Activated naive CD4-positive, alpha-beta T cell treated with anti-CD3 and anti-CD28 coated beads, Interleukin-2, amount 50 U/mL, for 72 hours (primary cell): ENCODE results near the gene PDLIM5. TPM values are rescaled to one million over a fixed set of nuclear protein-coding genes. Genes with fewer than 3 reads are reported as not detected.

Source experiments
- ATAC-seq, 2 donors: fragments of 150-1000 bp; cut with Tn5 transposase; 2 replicates each; pipeline ENCODE4 v1.10.0; 2021; ENCODE audit warnings: mild to moderate bottlenecking in 2 of 2, moderate library complexity in 2 of 2
- DNase-seq, 2 donors: peaks; one replicate each; pipeline ENCODE4 v3.0.0; 2021 to 2022; ENCODE audit warnings: low spot score in 2 of 2
- H3K27ac Mint-ChIP-seq, 2 donors: one replicate each; pipeline ENCODE4 v1.8.0; 2022; ENCODE audit warnings: mild to moderate bottlenecking in 2 of 2, mixed read lengths in 2 of 2
- H3K36me3 Mint-ChIP-seq, 2 donors: one replicate each; pipeline ENCODE4 v1.8.0; 2022; ENCODE audit warnings: mixed read lengths in 2 of 2
- H3K9me3 Mint-ChIP-seq, 2 donors: one replicate each; pipeline ENCODE4 v1.8.0; 2022; ENCODE audit warnings: mixed read lengths in 2 of 2
- total RNA-seq, 2 donors: library from RNA; stranded (reverse); gene quantifications; one replicate each; pipeline ENCODE4 v1.2.3, GENCODE V29; 2022

PDLIM5 gene
- total RNA-seq, 2 donors from 2014 or later = 18.6 to 21.8 TPM

DNA sequence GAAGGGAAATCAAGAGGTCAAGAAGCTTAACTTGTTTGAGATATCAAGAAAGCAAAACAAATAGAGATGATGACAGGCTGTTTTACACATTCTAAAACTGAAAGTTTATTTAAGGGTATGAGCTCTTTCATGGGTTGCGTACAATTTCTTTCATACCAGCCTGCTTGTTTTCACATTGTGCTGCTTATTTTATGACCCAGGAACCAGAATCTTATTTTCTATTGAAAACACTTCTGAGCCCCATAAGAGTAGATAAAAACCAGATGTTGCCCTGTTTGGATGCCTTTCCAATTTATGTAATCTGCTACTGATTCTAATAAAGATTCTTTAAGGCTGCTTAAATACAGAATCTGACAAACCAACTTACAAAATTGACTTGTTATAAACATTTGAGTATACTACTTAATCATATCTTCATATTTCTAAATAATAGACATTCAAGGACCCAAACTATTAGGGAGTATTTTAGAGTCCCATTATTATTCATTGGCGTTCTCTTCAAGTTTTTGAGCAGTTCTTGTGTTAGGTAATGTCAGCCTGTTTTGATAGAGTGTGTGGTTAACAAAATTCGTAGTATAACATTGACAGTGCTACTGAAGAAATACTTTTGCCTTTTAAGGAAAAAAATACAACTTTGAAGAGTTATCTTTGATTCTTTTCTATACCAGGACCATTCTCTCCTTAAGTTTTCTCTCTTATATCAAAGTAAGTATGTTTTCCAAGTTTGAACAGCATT lies 74.4 kb downstream of the PDLIM5 start:
- Mint-ChIP-seq H3K9me3 (no peaks in the 10 kb centered on the region), H3K36me3 (no peaks in the 10 kb centered on the region), H3K27ac (no peak overlapping the region)
- DNase-seq (no peak), ATAC-seq (no peak)

DNA sequence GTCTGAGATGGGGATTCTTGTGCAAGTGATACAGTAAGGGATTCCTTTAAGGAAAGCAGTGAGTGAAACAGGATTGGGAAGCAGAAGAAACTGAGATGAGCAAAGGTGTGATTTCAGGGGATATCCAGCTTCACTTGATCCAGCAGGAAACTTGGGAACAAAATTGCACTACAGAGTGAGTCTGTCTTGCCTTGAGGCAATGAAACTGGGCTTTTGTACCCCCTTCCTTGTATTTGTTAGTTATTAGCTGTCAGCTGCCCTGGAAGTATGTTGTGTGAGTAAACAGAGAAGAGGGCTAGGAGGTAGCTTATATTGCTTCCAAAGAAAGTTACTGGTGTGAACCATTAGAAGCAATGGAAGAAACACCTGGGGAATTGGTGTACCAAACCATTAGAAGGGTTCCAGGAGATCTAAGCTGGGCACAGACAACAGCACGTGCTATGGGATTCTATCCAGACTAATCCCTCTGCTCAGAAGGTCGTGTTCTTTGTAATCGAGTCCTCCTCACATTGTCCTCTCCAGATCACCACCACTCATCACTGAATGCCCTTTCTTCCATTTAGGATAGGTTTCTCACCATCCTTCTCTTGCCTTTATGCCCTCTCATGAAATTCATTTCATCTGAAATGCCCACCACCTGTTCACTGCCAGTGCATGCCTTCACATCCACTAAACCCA lies 76.0 kb downstream of the PDLIM5 start:
- no peak for DNase-seq
- H3K27ac Mint-ChIP-seq = no peak overlapping the region
- no peak for ATAC-seq
- H3K36me3 Mint-ChIP-seq = no peaks in the 10 kb centered on the region
- H3K9me3 Mint-ChIP-seq = no peaks in the 10 kb centered on the region

DNA sequence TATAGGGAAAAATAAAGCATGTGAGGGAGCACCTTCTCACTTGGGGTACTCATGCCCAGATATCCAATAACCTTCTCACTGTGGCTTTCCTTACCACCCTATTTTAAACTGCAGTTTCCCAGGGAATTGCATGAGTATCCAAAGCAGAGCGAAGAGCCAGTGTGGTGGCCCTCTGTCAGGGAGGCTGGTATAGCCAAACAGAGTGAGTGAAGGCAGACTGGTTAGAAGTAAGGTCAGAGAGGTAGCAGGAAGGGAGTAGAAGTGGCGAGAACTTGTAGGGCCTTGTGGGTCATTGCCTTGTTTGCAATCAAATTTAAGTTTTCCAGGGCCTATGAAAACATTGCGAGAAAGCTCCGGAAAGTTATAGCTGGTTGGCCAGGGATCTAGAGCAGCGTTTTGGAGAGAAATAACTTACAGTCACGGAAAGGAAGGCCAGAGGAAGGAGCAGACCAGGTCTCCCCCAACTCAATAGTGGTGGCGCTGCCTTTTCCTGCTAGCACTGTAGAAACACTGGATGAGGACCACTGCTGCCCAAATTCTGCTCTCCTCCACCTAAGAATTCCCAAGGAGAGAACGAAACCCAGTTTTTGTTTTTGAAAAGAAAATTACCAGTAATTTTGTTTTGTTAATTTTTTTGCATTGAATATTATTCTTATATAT lies 77.2 kb downstream of the PDLIM5 start:
- H3K9me3 Mint-ChIP-seq = no peaks in the 10 kb centered on the region
- no peak for ATAC-seq
- DNase-seq = no peak
- H3K36me3 Mint-ChIP-seq = no peaks in the 10 kb centered on the region
- no peak overlapping the region for H3K27ac Mint-ChIP-seq

DNA sequence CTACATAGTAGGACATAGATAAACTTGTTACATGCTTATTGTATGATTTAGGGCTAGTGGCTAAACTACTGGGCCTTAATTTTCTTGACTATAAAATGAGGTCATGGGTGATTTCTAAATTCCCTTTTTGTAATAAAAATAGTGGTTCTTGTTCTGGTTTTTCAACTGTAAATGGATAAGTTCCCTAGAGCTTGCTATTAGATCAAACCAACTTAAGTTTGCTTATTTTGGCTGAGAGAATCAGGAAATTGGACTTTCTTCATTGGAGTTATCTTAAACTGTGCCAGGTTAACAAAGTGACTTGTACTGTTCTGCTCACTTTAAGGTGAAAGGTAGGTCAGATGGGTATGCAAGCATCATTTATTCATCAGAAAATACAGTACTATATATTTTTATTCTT lies 78.3 kb downstream of the PDLIM5 start:
- no peak for DNase-seq
- no peaks in the 10 kb centered on the region for H3K36me3 Mint-ChIP-seq
- H3K27ac Mint-ChIP-seq = no peak overlapping the region

DNA sequence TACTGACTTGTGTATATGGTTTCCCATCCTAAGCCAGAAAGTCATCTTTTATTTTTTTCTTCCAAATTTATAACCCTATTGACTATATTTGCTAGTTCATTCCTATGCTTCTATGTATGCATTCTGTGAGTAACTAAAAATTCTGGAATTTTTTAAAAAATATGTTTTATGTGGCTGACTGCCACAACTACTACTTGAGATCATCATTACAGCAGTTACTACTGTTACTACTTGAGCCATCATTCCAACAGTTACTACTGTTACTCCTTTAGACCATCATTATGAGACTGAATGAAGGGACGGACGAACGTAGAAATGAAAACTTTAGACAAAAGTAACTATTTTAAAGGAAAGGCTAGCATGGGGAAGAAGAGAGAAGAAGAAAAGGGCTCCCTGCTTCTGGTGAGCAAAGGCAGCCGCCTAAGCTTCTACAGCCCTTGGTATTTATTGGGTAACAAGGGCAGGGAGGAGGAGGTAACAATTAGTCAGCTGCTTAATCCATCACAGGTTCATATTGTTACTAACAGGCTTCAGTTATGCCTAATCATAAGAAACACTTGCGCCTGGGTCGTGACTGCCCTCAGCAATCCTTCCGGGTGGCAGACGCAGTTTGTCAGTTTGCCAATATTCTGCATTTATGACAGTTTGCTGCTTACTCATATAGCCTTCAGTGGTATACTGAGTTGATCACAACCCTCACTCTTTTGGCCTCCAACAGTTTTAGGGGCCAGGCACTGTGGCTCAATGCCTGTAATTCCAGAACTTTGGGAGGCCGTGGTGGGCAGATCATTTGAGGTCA lies 80.4 kb downstream of the PDLIM5 start:
- no peak for DNase-seq
- H3K27ac Mint-ChIP-seq = no peak overlapping the region
- ATAC-seq = no peak
- H3K9me3 Mint-ChIP-seq = no peaks in the 10 kb centered on the region
- no peaks in the 10 kb centered on the region for H3K36me3 Mint-ChIP-seq

More for the DNA sequence above, 78.3 kb downstream of the PDLIM5 start:
- no peak for ATAC-seq
- no peaks in the 10 kb centered on the region for H3K9me3 Mint-ChIP-seq

- H3K27ac Mint-ChIP-seq = no peak overlapping the region
- no peaks in the 10 kb centered on the region for H3K36me3 Mint-ChIP-seq
- DNase-seq (no peak), ATAC-seq (no peak)
- no peaks in the 10 kb centered on the region for H3K9me3 Mint-ChIP-seq
These were observed 81.9 kb downstream of the PDLIM5 start for GRCh38 chr4:94533405-94534223.

GRCh38 chr4:94534401-94535312 lies 82.9 kb downstream of the PDLIM5 start:
- Mint-ChIP-seq H3K36me3 (no peaks in the 10 kb centered on the region), H3K27ac (no peak overlapping the region), H3K9me3 (no peaks in the 10 kb centered on the region)
- DNase-seq = no peak
- no peak for ATAC-seq

DNA sequence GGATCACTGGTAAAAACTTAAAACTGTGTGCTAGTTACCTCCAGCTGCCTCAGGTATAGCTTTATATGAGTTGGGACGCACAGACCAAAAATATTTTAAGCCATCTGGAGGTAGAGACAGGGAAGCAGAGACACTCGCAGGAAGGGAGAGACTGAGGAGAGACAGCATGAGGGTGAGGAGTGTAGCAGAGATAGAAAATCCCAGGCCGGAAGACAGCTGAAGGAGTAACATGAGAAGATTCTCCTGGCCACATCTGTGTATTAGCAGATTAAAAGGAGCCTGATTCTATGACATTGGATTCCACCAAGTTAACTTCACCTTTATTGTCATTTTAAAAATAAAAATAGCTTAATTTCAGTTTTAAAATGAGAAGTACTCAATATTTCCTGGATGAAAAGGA lies 84.3 kb downstream of the PDLIM5 start:
- Mint-ChIP-seq H3K36me3 (no peaks in the 10 kb centered on the region), H3K27ac (no peak overlapping the region), H3K9me3 (no peaks in the 10 kb centered on the region)
- ATAC-seq (no peak), DNase-seq (no peak)

GRCh38 chr4:94536649-94537469 lies 85.1 kb downstream of the PDLIM5 start:
- H3K9me3 Mint-ChIP-seq = no peaks in the 10 kb centered on the region
- ATAC-seq (no peak), DNase-seq (no peak)
- H3K36me3 Mint-ChIP-seq = no peaks in the 10 kb centered on the region
- no peak overlapping the region for H3K27ac Mint-ChIP-seq

DNA sequence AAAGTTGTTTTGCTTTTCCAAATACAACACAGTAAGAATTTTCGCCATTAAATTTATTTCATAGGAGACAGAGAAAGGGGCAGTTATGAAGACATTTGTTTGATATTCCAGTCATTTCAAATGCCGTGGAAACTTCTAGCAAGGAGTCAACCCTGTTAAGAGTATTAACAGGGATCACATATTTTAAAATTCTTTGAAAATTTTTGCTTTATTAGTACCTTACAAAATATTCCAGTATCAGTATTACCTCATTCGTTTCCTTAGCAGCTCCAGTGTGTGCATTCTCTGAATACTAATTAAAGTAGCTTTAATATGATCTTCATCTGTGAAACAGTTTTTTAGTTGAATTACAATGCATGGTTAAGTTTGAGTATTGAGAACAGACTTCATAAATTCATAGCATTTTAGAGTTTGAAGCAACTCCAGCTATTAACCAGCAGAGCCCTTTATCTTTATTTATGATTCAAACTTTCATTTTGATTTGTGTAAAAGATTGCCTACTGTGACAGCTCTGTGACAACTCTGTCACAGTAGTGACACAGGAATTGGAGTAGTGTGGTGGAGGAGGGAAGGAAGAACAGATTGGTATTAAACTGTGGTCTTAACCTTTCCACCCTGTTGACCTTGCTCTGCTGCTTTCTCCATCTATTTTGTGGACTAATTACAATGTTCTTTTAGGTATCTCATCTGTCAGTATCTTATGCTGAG lies 86.3 kb downstream of the PDLIM5 start:
- Mint-ChIP-seq H3K27ac (no peak overlapping the region), H3K36me3 (no peaks in the 10 kb centered on the region), H3K9me3 (no peaks in the 10 kb centered on the region)
- no peak for ATAC-seq
- no peak for DNase-seq

GRCh38 chr4:94540476-94540875 lies 88.7 kb downstream of the PDLIM5 start:
- no peak for DNase-seq
- Mint-ChIP-seq H3K36me3 (peaks cover 0 to 5% of the 10 kb centered on the region in 2 donors), H3K27ac (no peak overlapping the region), H3K9me3 (no peaks in the 10 kb centered on the region)
- ATAC-seq = no peak

GRCh38 chr4:94544811-94545210 lies 93.1 kb downstream of the PDLIM5 start:
- no peak overlapping the region for H3K27ac Mint-ChIP-seq
- ATAC-seq (no peak), DNase-seq (no peak)
- peaks cover 0 to 4% of the 10 kb centered on the region in 2 donors for H3K9me3 Mint-ChIP-seq
- peaks cover 5 to 6% of the 10 kb centered on the region in 2 donors for H3K36me3 Mint-ChIP-seq

DNA sequence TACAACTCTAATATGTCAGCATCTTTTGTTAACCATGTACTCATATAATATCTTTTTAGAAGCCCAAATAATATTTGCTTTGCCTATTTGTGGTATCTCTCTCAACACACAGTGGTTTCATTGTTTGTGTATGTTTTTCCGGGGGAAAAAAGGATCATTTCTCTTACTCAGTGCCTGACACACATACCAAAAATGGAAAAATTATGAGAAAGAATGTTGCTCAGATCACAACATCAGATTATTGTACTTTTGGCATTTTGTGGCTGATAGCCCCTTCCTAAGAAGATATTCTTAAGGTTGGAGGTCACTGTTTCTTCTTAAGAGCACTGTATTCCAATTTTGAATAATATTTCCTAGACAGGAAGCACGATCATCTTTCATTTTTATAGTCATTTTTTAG lies 93.6 kb downstream of the PDLIM5 start:
- H3K9me3 Mint-ChIP-seq = peaks cover 0 to 4% of the 10 kb centered on the region in 2 donors
- H3K36me3 Mint-ChIP-seq = peaks cover 5 to 6% of the 10 kb centered on the region in 2 donors
- DNase-seq (no peak), ATAC-seq (no peak)
- H3K27ac Mint-ChIP-seq = no peak overlapping the region

DNA sequence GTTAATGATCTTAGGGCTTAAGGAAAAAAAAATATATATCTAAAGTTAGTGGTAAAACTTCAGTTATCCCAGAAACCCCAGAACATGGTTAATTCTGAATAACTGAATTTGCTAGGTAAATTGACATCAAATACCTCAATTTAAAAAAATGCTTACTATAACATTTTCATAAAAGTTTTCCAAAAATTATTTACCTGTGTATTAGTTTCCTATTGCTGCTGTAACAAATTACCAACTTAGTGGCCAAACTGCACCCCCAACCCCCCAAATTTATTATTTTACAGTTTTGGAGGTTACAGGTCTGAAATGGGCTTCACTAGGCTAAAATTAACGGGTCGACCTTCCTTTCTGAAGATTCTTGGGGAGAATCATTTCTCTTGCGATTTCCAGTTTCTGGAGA lies 95.2 kb downstream of the PDLIM5 start:
- no peak for ATAC-seq
- Mint-ChIP-seq H3K27ac (no peak overlapping the region), H3K36me3 (peaks cover 5 to 6% of the 10 kb centered on the region in 2 donors), H3K9me3 (peaks cover 0 to 4% of the 10 kb centered on the region in 2 donors)
- DNase-seq = no peak
